WERI-Rb-1 (cell line): ENCODE results near the gene NEURL1.
"Not testable (repeated sequence)": the region's sequence is repeated elsewhere in the genome, so short reads cannot be mapped to it uniquely, and the experiment has no call there.

Source experiments
- DNase-seq: peaks from one replicate; pipeline ENCODE4 v3.0.0-alpha.2; 2020
- H3K27ac ChIP-seq: fragments of 250-450 bp; sonication (Bioruptor Pico); 2 replicates; pipeline ENCODE4 v1.5.1; 2020; ENCODE audit warnings: mild to moderate bottlenecking, moderate library complexity
- H3K27me3 ChIP-seq: fragments of 250-450 bp; sonication (Bioruptor Pico); 2 replicates; pipeline ENCODE4 v1.5.1; 2021; ENCODE audit warnings: mild to moderate bottlenecking, low read depth, moderate library complexity; ENCODE audit not compliant: insufficient read depth, severe bottlenecking
- H3K36me3 ChIP-seq: fragments of 250-450 bp; sonication (Bioruptor Pico); 2 replicates; pipeline ENCODE4 v1.5.1; 2020; ENCODE audit warnings: mild to moderate bottlenecking, moderate library complexity
- H3K4me3 ChIP-seq: 2 replicates; pipeline ENCODE4 v1.5.1; 2011; ENCODE audit warnings: low read depth, mild to moderate bottlenecking, control low read depth, low read length
- H3K9me3 ChIP-seq: fragments of 250-450 bp; sonication (Bioruptor Pico); 2 replicates; pipeline ENCODE4 v1.5.1; 2021; ENCODE audit warnings: mild to moderate bottlenecking, moderate library complexity; ENCODE audit not compliant: severe bottlenecking
- CTCF ChIP-seq: IDR thresholded peaks from 2 replicates; pipeline ENCODE4 v1.5.1; 2011; ENCODE audit warnings: low read depth, mild to moderate bottlenecking, control low read depth, inconsistent platforms, low read length

NEURL1 gene

GRCh38 chr10:103499881-103500280 is 6.4 kb downstream of the NEURL1 start:
- Histone ChIP-seq H3K4me3 (no peak overlapping the region), H3K27me3 (peaks cover 3% of the 10 kb centered on the region), H3K36me3 (no peaks in the 10 kb centered on the region), H3K9me3 (no peaks in the 10 kb centered on the region), H3K27ac (peak overlapping the region; percentile 50)
- peak; percentile 82 for DNase-seq
- no peak for TF ChIP-seq CTCF

GRCh38 chr10:103500481-103500880 is 7.0 kb downstream of the NEURL1 start:
- Histone ChIP-seq H3K36me3 (no peaks in the 10 kb centered on the region), H3K9me3 (no peaks in the 10 kb centered on the region), H3K27me3 (no peaks in the 10 kb centered on the region), H3K27ac (peak overlapping the region; percentile 50), H3K4me3 (no peak overlapping the region)
- no peak for DNase-seq
- TF ChIP-seq CTCF = no peak

- no peaks in the 10 kb centered on the region for H3K27me3 ChIP-seq
- DNase-seq = no peak
- no peak overlapping the region for H3K4me3 ChIP-seq
- no peak overlapping the region for H3K27ac ChIP-seq
- H3K9me3 ChIP-seq = no peaks in the 10 kb centered on the region
- no peak for TF ChIP-seq CTCF
- no peaks in the 10 kb centered on the region for H3K36me3 ChIP-seq
These were observed 7.7 kb downstream of the NEURL1 start for GRCh38 chr10:103501186-103501585.

GRCh38 chr10:103502849-103503660 is 9.6 kb downstream of the NEURL1 start:
- H3K27ac ChIP-seq = peak overlapping the region; percentile 21
- DNase-seq = no peak
- no peak for TF ChIP-seq CTCF
- H3K9me3 ChIP-seq = no peaks in the 10 kb centered on the region
- no peaks in the 10 kb centered on the region for H3K36me3 ChIP-seq
- H3K27me3 ChIP-seq = no peaks in the 10 kb centered on the region
- H3K4me3 ChIP-seq = no peak overlapping the region

- H3K4me3 ChIP-seq, H3K9me3 ChIP-seq, H3K27ac ChIP-seq, DNase-seq, H3K36me3 ChIP-seq, H3K27me3 ChIP-seq: not testable (repeated sequence)
These were observed 10.3 kb downstream of the NEURL1 start for GRCh38 chr10:103503777-103504176.

GRCh38 chr10:103504181-103504783 is 10.8 kb downstream of the NEURL1 start:
- Histone ChIP-seq H3K4me3 (no peak overlapping the region), H3K36me3 (no peaks in the 10 kb centered on the region), H3K9me3 (no peaks in the 10 kb centered on the region), H3K27me3 (no peaks in the 10 kb centered on the region), H3K27ac (no peak overlapping the region)
- no peak for TF ChIP-seq CTCF
- DNase-seq = no peak
